LNCAP (cell line): Measurements from ENCODE around the gene PRICKLE3.

ENCODE experiments used
- CTCF ChIP-seq: fragments of 450-650 bp; IDR thresholded peaks from 2 replicates; pipeline ENCODE4 v1.5.1; 2017; ENCODE audit warnings: mild to moderate bottlenecking

The PRICKLE3 gene

GRCh38 chrX:49187028-49187394 is 838 bp upstream of the PRICKLE3 start:
- no peak for TF ChIP-seq CTCF

GRCh38 chrX:49184294-49185281 is 1.6 kb downstream of the PRICKLE3 start:
- no peak for TF ChIP-seq CTCF

GRCh38 chrX:49183701-49184281 is 2.4 kb downstream of the PRICKLE3 start:
- TF ChIP-seq CTCF = no peak

- TF ChIP-seq CTCF = no peak
Measured at GRCh38 chrX:49179358-49179757, 6.8 kb downstream of the PRICKLE3 start.

GRCh38 chrX:49178537-49178936 is 7.6 kb downstream of the PRICKLE3 start:
- TF ChIP-seq CTCF = no peak

- no peak for TF ChIP-seq CTCF
Measured at GRCh38 chrX:49177873-49178480, 8.2 kb downstream of the PRICKLE3 start.

GRCh38 chrX:49177338-49177833 is 8.8 kb downstream of the PRICKLE3 start:
- TF ChIP-seq CTCF = no peak
